Left ventricle myocardium superior (tissue), 1 donor: ENCODE results near the gene EML3. TPM values are rescaled to one million over a fixed set of nuclear protein-coding genes. Genes with fewer than 3 reads are reported as not detected.
"Not testable (repeated sequence)": the region's sequence is repeated elsewhere in the genome, so short reads cannot be mapped to it uniquely, and the experiment has no call there.

Source experiments
- ATAC-seq: fragments of 200-7000 bp; cut with Tn5 transposase; one replicate; pipeline ENCODE4 v1.9.1; 2020; ENCODE audit warnings: mild to moderate bottlenecking, moderate library complexity
- DNase-seq: peaks from one replicate; pipeline ENCODE4 v3.0.0-alpha.2; 2020
- intact Hi-C: fragments of 100-400 bp; cut with micrococcal nuclease; formaldehyde crosslinking; loops from one replicate; pipeline ENCODE4 v1.11.0; 2022
- total RNA-seq: library from RNA; stranded (reverse); fragmentation: NEBNext Ultra II Directional; extraction: Animal tissue kit (Norgen Biotek cat#: 25700); gene quantifications from one replicate; pipeline ENCODE4 v1.2.1, GENCODE V29; 2021
- donor health status: DM: no; HTN: yes; CAD: no; lungs with severe emphysema.

EML3 gene
- total RNA-seq, 1 donor from 2014 or later, result 12.9 TPM

- intact Hi-C loops, result no loop called here
- ATAC-seq, result peak; percentile 66
These were observed 10.2 kb downstream of the EML3 start for GRCh38 chr11:62602141-62603071.

DNA sequence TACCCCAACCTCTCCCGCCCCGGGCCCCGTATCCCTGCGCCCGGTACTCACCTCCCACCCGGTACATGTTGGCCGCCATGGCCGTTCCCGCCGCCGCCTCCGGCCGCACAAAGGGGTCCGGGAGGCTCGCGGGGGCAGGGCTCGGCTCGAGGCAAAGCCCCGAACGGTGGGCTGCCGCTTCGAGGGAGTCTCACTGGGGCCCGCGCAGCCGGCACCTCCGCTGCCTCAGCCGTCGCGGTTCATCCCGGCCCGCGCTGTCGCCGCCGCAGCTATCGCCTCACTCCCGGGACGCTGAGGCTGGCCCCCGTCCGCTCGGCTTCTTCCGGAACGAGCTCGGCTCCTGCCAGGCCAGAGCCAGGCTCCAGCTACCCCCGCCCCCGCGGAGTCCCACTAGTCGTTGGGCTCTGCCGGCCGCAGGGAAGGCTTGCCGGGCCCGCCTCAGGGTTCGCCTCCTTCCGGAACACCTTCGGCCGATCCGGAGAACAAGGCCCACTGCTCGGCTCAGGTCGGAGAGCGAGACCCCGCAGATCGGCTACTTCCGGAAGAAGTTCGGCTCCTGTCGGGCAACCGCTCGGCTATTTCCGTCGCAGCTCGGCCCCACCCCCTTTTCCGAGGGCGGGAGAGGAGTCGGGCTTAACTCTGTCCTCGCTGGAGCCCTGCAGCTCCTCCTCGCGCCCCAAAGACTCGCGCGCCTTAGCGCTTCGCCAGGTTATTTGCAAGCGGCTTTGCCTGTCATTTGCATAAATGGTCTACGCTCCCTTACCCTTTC lies 11.0 kb downstream of the EML3 start, which contains the start of gene MTA2:
MTA2 (minus strand) TSS at position 494 of the 769 bp plus-strand sequence; CDS start at position 79, 415 bp downstream.
- peak; percentile 97 for DNase-seq
- intact Hi-C loops, result no loop called here
- ATAC-seq, result peak; percentile 90

More at GRCh38 chr11:62602141-62603071, 10.2 kb downstream of the EML3 start:
- peak; percentile 77 for DNase-seq

- intact Hi-C loops, result no loop called here
- peak; percentile 40 for ATAC-seq
- DNase-seq, result peak; percentile 75
These were observed 11.5 kb downstream of the EML3 start for GRCh38 chr11:62601122-62601371.

DNA sequence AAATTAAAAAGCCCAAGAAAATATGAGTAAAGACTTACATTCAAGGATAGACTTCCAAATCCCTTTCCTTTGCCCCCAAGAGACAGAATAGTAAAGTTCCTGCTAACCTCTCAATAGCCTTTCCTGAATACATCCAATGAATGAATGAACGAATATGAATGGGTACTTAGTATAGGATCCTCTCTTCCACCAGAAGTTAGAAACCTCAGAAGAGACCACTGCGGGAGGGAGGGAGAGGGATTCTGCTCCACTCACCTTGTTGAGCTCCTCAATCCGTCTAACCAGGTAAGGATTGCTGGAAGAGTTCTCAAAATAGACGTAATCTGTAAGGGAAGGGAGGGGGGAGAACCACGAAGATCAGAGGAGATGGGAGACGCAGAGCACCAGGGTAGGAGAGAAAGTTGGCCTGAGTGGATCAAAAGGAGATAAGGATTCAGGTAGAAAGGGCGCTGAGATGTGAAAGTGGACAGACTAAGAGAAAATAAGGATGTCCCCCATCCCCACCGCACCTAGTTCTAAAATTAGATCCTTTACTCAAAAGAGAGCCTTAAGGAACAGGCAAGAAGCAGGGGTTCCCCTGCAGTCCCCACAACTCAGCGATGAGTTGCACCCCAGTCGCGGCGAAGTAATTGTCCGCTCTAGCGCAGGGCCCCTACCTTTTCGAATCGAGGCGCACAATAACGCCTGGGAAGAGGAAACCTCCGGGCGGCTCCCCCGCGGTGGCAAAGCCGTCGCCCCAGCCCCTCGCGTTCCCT lies 12.0 kb downstream of the EML3 start:
- no peak for DNase-seq
- intact Hi-C loops, result no loop called here

DNA sequence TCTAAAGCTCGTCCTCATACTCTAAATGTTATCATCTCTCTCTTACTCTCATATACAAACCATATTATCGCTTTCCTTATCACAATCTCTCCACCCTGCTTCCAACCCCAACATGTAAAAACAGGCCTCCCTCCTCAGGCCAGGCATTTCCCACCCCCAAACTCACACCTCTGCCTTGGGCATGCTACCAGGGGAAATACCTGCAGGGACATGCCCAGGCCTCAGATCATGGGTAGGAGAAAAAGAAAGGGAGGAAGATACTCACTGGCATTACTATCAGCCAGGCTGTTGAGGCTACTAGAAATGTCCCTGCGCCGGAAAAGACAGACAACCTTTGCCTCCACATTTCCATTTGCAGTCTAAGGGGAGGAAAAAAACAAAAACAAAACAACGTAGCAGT lies 12.7 kb downstream of the EML3 start:
- peak; percentile 2 for DNase-seq
- intact Hi-C loops, result no loop called here

More for the DNA sequence above, 12.0 kb downstream of the EML3 start:
- ATAC-seq, result no peak

DNA sequence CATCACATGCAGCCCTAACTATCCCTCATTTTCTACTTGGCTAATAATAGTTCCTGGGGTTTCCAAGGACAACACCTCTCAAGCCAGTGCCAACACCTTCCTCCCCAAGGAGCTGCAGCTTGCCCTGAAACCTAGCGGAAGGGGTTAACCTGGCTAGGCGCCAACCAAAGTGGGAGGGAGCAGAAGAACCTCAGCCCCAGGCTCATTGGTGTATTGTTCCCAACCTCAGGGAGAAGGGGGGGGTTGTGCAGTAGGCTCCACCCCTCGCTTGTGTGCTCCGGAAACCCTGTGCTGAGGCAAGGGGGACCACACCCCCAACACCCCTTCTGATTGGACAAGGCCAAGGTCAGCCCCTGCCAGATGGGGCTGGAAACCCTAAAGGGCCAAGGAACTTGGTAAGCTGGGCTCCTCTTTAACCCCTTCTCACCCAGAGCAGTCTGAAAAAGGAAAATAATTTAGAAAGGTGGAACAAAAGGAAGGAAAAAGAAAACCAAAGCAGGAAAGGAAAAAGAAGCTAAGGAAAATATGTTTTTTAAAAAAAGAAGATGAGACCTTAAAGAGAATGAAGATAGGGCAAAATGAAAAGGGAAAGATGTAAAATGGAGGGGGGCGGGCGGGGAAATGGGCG lies 13.4 kb downstream of the EML3 start:
- intact Hi-C loops, result no loop called here
- peak; percentile 63 for ATAC-seq
- peak; percentile 93 for DNase-seq

More for the DNA sequence above, 12.7 kb downstream of the EML3 start:
- no peak for ATAC-seq

- DNase-seq (peak; percentile 15), ATAC-seq (no peak)
- intact Hi-C loops, result no loop called here
These were observed 17.5 kb downstream of the EML3 start for GRCh38 chr11:62595124-62595523.

- peak; percentile 86 for DNase-seq
- intact Hi-C loops, result no loop called here
- ATAC-seq, result peak; percentile 16
These were observed 19.0 kb downstream of the EML3 start for GRCh38 chr11:62593434-62594044.

DNA sequence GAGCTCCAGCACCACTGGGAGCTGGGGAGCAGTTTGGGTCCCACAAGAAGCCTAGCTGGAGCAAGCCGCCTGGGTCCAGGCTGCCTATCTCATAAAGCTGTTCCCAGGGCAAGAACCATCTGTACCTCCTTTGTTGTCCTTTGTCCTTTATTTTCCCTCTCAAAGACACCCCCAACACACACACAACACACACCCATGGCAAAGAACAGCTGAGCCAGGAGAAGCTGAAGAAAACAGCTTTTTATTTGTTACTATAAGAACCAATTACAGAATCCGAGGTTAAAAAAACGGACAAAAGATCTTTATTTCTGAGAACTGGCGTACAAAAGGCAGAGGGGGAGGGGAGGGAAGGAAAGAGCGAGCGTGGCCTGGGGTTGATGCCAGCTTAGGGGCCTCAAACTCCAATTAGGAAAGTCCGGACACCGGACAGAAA lies 19.6 kb downstream of the EML3 start:
- DNase-seq, result peak; percentile 21
- ATAC-seq, result no peak
- intact Hi-C loops, result no loop called here

GRCh38 chr11:62592146-62592815 lies 20.3 kb downstream of the EML3 start:
- no peak for DNase-seq
- intact Hi-C loops, result no loop called here
- peak; percentile 15 for ATAC-seq

- intact Hi-C loops, result no loop called here
- ATAC-seq, result peak; percentile 93
- peak; percentile 95 for DNase-seq
These were observed 21.0 kb downstream of the EML3 start, which contains the start of gene TUT1 for GRCh38 chr11:62591448-62592145. TSS of gene TUT1 (minus strand) at chr11:62591523. CDS start at chr11:62591485, 38 bp downstream.

DNA sequence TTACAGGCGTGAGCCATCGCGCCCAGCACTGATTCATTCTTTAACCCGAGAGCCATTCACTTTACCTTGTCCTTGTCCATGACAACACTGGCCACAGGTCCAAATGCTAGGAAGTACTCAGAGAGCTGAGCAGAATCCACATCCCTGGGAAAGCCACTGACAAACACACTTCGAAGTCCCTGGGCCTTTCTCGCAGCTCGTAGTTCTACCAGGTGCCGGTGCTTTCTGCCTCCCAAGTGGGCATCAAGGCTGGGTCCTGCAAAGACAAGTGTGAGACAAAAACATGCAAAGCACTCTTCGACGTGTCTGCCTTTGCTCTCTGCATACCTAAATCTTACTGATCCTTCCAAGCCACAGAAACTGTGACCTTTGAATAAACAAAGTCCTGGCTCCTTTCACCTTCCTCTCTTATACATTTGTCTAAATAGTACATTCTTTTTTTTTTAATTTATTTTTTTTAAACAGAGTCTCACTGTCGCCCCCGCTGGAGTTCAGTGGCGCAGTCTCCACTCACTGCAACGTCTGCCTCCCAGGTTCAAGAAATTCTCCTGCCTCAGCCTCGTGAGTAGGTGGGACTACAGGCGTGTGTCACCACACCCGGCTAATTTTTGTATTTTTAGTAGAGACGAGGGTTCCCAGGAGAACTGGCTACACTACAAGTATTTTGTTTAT lies 23.5 kb downstream of the EML3 start:
- DNase-seq (no peak), ATAC-seq (no peak)
- intact Hi-C loops, result no loop called here

GRCh38 chr11:62585356-62585755 lies 27.2 kb downstream of the EML3 start:
- DNase-seq, intact Hi-C loops, ATAC-seq: not testable (repeated sequence)

GRCh38 chr11:62581735-62582134 lies 30.8 kb downstream of the EML3 start:
- ATAC-seq, DNase-seq, intact Hi-C loops: not testable (repeated sequence)

DNA sequence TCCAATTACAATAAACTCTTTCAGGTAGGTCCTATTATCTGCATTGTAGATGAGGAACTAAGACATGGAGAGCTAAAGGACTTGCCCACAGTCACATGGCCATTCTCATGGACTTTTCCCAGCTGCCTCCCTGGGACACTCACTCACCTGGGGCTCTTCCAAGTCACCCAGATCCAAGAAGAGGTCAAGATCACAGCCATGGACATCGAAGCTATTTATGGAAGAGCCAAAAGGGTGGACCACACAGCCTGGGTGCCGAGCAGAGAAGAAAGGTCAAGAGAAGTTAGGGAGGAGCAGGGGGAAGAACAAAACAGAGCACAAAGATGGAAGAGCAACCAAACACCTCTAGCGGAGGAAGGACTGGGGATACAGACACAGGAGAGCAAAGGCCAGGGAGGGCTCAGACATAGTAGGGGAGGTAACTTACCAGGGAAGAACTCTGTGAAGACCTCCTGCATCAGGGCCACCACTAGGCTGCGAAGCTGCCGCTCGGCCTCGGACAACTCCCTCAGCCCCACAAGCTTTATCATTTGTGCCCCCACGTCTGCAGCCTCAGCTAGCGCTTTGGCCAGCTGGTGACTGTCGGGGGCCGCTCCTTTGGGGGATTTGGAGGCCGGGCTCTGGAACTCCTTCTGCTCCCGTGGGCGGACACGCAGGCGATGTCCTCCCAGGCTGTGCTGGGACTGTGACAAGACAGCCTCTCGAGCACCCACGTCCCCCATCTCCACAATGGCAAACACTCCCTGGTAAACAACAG lies 31.4 kb downstream of the EML3 start:
- ATAC-seq (no peak), DNase-seq (no peak)
- intact Hi-C loops, result no loop called here

DNA sequence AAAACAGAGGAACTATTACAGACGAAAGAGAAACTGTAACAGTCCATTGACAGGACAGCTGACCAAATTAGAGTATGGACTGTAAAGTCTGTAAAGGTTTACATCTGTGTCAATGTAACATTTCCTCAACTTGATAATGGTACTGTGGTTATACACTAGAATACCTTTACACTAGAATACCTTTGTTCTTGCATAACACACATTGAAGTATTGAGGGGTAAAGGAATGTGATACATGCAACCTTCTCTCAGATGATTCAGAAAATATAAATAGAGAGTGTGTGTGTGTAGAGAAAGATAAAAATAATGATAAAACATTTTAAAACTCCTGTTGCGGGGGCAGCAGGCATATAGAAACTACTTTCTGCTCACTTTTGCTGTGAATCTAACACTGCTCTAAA lies 33.3 kb downstream of the EML3 start:
- intact Hi-C loops, result no loop called here
- ATAC-seq (no peak), DNase-seq (no peak)
